ENCODE measurements around the gene ZNF236.
"Not testable (repeated sequence)": the region's sequence is repeated elsewhere in the genome, so short reads cannot be mapped to it uniquely, and the experiment has no call there.

The ZNF236 gene

DNA sequence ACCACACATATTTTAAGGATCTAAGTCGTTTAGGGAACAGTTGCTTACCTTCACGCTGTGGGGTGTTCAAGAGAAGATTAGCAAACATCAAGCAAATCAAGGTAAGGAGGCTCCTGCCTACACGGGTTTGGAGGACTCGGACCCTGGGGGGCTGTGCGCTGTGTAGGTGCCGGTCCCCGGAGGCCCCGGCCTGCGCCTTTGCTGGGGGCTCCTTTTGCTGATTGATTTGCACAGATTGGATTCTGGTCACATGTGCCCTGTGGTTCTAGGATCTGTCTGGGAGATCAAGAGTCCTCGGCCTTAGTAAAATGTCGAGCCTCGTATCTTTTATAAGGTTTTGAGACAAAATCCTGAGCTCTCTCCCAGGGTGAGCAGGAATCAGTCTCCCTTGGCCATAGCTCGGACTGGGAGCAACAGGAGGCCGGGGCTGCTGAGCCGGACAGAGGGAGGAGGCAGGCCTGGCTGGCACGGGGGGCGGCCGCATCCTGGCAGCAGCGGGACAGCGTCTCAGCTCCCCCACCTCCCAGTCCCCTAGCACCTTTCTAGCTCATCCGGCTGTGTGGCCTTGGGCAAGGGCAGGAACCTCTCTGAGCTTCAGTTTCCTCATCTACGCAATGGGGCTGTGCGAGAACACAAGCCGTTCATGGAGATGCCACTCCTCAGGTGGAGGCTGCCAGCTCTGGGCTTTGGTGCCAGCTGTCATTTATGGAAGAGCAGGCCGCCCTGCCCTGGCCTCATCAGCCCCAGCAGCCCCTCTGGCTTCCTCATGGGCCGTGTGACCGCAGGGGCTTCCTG, 163.0 kb downstream of the ZNF236 start:
- no peak overlapping the region for H3K4me3 ChIP-seq (ENCODE audit: low read depth, low read length)

DNA sequence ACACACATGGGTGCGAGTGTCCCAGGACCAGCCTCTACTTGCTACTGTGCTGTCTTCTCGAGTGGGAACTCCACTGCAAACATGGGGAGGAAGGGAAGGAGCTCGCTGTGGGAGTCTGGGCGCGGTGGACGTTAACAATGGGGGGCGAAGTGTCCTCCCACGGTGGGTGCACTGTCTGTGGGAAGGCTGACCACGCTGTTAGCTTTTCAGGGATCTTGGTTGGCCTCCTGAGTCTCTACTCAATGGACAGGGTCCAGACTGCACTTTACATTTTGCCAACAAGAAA, 163.5 kb downstream of the ZNF236 start:
- no peak overlapping the region for H3K4me3 ChIP-seq (ENCODE audit: low read depth, low read length)

DNA sequence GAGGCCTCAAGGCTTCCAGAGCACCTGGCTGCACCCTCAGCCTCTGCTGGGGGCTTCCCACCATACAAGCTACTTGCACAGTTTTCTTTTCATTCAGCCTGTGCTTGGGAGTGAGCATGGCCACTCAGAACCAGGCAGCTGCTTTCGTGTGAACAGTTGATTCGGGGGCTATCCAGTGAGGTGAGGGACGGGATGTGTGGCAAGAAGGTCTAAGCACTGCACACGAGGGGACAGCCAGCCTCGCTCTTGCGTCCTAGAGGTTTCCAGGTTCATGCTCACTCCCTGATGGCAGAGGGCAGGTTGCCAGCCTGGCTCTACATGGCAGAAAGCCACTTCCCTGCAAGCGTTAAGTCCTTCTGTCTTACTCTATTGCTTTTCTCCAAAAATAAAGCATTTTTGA, 164.0 kb downstream of the ZNF236 start:
- H3K4me3 ChIP-seq (ENCODE audit: low read depth, low read length): no peak overlapping the region

DNA sequence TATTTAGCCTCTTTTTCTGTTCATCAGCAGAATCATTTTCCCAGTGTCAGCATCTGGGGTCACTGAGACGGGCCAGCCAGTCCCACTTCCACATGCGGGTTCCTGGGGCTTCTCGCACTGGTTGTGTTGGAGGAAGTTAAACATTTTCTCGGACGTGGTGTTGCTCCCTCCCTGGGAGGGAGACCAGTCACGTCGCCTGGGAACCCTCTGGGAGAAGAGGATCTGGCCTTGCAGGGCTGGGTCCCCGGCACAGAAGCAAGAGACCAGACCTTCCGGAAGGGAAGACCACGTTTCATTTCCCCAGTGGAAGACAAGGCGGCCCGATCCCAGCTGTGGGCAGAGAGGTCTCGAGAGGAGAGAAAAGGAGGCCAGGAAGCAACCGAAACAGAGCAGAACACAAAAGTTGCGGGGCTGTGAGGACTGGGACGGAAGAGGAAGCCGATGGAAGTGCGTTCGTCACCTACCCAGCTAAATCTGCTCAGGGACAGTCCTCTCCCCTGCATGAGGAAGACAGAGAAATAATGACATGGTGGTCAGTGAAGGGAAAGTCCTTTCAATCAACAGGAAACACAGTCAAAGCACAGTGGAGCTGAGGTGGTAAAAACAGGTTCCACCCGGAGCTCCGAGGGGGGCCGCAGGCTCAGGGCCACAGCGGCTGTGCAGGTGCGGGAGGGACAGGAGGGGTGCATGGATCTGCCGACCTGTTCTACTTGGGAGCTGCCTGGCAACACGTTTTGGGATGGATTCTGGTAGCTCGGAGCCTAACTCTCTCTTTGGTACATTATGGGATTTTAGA, 165.9 kb downstream of the ZNF236 start:
- no peak overlapping the region for H3K4me3 ChIP-seq (ENCODE audit: low read depth, low read length)

DNA sequence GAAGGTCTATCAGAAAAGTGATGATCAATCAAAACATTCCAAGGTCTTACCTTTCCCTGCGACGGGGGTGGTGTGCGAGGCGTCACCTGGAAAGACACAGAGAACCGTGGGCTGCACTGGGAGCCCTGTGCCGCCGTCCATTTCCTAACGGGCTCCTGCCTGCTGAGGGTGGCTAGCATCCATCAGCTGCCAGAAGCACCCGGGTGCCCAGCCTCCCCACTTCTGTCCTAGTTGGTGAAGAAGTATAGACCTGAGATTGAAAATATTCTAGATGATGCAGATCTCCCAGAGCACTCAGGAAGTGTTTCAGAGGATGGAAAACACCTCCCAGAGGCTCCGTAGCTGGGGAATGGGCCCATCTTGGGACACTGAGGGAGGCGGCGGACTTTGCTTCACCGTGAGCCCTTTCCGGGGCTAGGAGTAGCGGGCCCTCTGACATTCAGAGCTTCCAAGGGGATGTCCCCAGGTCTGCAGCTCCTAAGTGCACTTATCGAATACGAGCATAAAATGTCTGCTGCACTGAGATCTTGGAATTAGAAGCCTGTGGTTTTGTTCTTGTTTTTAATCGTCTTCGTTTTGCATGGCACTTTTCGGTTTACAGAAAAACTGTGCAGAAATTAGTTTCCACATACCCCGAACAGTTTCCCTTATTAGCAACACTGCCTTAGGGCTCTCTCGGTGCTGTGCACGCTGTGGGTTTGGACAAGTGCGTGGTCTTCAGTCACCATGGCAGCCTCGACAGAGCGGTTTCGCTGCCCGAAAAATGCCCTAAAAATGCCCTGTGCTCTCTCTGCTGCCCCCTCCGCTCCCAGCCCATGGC, 166.7 kb downstream of the ZNF236 start:
- H3K4me3 ChIP-seq (ENCODE audit: low read depth, low read length): no peak overlapping the region

DNA sequence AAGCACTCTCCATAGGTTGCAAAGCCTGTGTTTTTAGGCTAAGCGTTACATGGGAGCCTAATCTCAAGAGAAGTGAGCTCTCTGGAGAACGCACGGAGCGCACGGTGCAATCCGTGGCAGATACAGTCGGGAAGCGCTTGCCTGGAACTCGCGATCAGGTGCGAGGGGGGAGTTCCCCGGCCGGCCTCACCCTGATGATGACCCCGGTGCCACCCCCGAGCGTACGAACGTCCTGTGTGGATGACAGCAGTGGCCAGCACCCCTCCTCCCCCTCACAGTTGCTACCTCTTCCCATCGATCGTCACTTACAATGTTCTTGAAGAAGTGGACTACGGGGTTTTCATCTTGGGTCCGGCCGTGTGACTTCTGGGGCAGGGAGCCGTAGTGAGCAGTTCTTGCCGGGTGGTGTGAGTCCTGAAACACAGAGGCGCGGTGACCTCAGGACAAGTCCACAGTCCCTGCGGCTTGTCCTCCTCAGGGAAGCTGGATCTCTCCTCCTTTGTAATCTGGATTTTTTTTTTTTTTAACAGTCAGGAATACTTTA, 167.4 kb downstream of the ZNF236 start:
- H3K4me3 ChIP-seq (ENCODE audit: low read depth, low read length): no peak overlapping the region

DNA sequence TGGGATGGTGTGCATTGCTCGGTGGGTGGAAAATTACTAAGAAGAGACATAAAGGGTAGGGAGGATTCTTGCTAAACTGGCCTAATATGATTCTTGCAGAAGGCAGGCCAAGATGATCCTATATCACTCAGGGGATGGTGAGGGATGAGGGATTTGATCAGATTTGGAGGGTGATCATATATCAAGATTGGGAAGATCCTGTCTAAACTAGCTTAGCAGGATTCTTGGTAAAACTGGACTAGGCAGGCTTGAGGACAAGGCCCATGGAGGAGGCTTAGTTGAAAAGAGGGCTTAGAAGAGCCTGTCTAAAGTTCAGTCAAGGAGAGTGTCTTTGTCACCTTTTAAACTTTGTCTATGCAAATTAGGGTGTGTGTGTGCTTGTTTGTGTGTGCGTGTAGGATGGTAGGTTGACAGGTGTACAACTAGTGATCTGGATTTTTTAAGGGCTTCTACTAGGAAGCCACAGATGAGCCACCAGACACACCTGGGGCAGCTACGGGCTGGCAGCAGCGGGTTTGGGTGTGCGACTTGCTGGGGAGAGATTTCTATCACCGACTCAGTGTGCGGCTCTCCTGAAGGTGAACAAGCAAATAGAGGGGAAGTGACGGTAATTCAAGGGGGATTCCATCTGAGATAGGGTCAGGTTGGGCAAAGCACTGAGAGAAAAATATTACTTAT, 168.1 kb downstream of the ZNF236 start:
- not testable (repeated sequence) for H3K4me3 ChIP-seq (ENCODE audit: low read depth, low read length)

DNA sequence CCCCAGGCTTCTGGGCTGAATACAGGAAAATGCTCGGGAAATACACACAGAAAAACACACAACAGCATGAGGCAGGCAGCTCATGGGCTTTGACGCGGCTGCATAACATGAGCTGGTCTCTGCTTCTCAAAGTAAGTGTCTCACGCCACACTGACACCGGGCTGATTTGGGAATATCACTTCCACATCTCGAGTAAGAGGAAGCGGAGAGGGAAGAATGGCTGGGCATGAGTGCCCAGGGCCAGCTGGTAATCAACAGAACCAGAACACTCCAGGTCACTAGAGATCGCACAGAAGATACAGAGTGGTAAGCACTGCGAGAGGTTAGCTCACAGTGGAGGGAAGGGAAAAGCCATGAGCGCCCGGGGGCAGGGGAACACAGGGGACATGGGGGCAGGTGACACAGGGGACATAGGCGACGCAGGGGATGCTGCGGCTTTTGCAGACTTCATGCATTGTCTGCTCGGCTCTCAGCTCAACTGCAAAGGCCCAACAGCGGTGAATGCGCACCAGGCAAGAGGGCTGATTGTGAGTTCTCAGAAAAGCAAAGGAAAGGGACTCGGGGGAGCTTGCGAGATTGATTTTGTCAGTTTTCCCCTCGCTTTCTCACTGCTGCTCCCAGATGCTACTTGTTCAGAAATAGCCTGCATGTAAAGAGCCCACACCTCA, 168.8 kb downstream of the ZNF236 start:
- H3K4me3 ChIP-seq (ENCODE audit: low read depth, low read length): no peak overlapping the region

DNA sequence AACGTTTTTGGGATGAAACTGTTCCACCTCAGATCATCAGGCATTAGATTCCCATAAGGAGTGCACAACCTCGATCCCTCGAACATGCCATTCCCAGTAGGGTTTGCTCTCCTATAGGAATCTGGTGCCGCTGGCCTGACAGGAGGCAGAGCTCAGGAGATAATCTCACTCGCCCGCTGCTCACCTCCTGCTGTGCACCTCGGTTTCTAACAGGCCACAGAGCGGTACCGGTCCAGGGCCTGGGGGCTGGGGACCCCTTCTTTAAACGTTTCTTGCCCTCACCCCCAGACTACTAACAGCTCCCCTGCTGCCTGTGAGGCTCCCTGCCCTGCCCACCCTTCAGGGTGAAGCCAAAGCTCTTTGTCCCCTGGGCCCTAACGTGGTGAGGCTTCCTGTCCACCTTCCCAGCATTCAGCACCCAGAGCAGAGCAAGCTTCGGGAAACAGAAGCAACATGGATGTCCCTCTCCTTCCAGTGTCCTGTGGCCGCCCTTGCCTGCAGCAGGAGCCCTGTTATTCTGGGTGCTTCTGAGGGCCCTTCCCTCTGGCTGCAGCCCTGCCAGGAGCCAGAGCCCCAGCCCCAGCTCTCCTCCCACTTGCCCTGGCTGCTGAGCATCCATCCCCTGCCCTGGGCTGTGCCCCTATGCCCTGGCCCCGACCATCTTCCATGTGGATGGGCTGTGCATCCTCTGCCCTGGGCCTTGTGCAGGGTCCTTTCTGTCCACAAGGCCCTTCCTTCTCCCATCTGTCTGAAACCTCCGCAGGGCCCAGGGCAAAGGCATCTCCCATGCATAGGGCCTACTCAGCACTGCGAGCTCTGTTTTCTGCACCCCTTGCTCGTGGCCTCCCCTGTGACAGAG, 170.1 kb downstream of the ZNF236 start:
- H3K4me3 ChIP-seq (ENCODE audit: low read depth, low read length): no peak overlapping the region

DNA sequence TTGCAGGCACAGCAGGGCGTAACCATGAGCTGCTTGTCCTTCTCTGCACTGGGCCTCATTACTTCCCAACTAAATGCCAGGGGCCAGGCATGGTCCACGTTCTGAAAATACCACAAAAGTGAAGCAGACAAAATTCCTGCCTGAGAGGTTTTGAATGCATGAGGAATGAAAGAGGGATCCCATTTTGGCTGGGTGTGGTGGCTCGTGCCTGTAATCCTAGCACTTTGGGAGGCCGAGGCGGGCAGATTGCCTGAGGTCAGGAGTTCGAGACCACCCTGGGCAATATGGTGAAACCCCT, 170.7 kb downstream of the ZNF236 start:
- no peak overlapping the region for H3K4me3 ChIP-seq (ENCODE audit: low read depth, low read length)

DNA sequence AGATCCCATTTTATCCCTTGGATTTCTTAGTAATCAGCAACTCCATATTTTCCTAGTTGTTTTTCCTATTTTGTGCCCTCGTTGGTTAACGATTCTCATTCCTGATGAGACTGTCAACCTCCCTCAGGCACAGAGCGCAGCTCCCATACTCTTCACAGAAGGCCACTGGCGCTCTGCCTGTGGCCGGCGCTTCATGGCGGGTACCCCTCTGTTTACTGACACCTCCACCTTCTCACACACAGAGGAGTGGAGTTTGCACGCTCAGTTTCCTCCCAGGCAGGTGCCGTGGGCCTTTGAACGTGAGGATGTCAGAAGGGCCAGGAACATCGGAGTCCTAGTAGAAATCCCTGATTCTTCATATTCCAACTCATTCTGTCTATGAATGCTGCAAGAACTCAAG, 171.2 kb downstream of the ZNF236 start:
- H3K4me3 ChIP-seq (ENCODE audit: low read depth, low read length): no peak overlapping the region

DNA sequence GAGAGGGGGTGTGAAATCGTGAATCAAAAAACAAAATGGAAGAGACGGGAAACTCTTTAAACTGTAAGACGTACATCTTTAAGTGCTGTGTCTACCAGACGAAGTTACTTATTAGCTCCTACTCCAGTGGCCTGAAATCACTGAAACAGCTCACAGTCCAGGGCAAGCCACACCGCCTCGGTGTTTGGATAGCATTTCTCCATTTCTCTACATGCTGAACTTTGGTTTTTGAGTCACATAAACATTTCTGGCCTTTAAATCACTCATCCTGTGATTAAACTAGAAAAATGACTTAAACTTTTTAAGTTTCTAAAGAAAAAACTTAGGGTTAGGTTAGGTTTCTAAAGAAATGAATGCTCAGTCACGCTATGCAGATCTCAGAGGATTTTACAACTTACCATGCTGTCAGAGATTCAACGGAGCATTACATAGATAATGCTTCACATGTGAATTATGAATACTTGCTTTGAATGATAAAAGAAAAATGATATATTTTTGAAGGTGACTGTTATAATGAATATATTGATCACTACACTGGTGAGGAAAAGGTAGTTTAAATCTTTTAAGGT, 171.8 kb downstream of the ZNF236 start:
- H3K4me3 ChIP-seq (ENCODE audit: low read depth, low read length): no peak overlapping the region

DNA sequence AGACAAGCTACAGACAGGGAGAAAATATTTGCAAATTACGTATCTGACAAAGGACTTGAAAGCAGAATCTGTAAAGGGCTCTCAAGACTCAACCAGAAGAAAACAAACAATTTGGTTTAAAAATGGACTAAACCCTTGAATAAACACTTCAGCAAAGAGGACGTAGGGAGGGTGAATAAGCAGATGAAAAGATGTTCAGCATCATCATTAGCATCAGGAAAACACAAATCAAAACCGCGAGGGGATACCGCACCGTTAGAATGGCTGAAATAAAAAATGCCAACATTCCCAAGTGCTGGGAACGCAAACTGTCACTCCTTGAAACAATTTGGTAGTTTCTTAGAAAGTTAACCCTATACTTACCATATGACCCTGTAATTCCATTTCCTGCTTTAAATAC, 173.5 kb downstream of the ZNF236 start:
- no peak overlapping the region for H3K4me3 ChIP-seq (ENCODE audit: low read depth, low read length)

DNA sequence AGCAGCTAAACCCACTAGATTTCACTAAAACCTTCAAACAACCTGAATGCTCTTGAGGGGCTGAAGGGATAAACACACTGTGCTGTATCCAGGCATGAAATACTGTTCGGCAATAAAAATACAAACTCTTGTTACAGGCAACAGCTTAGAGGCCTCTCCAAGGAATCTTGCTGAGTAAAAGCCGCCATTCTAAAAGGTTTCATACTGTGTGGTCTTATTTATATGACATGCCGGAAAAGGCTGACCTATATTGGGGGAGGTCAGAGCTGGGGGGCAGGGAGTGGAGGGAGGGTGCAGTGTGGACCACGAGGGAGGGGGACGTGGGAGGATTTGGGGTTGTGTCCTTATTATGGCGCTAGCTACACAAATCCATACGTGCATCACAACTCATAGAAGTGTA, 174.1 kb downstream of the ZNF236 start:
- H3K4me3 ChIP-seq (ENCODE audit: low read depth, low read length): no peak overlapping the region

DNA sequence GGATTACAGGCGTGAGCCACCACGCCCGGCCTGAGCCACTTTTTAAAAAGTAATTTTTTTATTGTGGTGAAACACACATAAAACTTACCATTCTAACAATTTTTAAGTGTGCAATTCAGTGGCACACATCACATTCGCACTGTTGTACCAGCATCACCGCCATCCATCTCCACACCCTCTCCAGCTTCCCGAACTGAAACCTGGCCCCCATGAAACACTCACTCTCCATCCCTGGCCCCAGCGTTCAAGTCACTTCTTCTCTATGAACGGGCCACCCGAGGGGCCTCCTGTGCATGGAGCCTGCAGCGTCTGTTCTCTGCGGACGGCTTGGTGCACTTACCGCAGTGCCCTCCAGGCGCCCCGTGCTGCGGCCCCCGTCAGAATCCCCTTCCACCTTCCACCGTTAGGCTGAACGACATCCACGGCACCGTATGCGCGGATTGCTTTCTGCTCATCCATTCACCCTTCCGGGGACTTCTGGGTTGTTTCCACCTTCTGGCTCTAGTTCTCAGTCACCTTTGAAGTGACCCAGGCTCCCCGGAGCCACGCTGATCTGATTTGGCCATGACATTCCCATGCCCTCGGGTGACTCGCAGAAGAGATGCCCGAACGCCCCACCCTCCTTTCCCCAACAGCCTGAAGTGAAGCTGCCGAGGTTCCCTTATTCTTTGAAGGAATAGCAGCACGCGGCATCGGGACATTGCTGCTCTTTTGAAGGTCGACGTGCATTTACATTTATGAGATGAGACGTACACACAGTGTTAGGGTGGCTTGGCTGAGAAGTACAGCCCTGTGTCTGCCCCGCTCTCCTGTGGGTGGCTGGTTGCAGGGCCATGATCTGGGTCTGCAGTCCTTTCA, 175.8 kb downstream of the ZNF236 start:
- no peak overlapping the region for H3K4me3 ChIP-seq (ENCODE audit: low read depth, low read length)

DNA sequence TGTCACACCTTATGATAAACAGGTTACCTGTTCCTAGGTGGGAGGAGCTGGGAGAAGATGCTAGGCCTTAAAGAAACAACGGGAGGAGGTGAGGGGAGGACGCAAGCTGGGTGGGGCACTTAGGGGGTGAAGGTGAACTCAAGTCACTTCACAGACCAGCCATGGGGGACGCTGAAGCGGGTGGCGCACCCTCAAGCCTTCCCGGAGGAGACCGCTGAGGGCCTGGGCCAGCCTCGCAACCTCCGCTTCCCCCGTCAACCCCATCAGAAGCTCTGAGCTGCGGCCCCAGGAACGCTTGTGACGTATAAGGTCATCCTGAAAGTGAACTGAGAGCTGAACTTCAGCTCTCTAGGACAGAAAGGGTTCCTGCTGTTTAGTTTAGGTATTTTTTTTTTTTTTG, 176.7 kb downstream of the ZNF236 start:
- no peak overlapping the region for H3K4me3 ChIP-seq (ENCODE audit: low read depth, low read length)

DNA sequence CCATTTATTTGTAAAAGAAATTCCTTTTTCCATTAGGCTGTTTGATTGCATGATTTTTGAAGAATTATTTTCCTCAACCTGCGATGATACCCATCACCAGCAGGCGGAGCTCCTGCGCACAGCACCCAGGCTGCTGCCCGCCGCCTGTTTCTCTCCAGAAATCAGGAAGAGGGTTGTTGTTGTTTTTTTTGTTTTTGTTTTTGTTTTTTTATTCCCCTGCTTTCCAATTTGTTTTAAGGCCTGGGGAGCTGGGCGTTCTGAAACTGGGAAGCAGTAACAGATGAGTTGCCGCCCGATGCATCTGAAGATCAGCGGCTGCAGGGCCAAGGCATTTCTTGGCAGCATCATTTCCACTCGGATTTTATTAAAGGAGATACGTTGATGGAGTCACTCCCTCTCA, 178.2 kb downstream of the ZNF236 start:
- no peak overlapping the region for H3K4me3 ChIP-seq (ENCODE audit: low read depth, low read length)

DNA sequence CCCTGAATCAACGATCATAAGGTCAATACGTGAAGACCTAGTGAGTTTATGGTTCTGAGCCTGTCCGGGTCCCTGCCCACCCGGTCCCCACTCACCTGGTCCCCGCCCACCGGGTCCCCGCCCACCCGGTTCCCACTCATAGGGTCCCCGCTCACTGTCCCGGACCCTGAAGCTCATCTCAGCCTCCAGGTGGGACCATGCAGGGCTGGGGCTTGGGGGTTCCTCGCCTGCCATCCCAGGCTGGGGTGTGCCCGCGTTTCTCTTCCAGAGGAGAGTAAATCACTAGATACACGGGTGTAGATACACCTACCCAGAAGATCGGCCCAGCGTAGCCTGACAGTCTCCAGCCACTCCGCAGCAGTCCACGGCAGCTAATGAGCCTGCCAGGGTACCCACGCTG, 178.7 kb downstream of the ZNF236 start:
- no peak overlapping the region for H3K4me3 ChIP-seq (ENCODE audit: low read depth, low read length)

All from iPS-11a (cell line).